Renal cortical epithelial cell (primary cell): ENCODE data around the gene IRF3. TPM values are rescaled to one million over a fixed set of nuclear protein-coding genes. Genes with fewer than 3 reads are reported as not detected.

Experiments
- DNase-seq: peaks from one replicate; pipeline ENCODE4 v3.0.0-alpha.2; 2011; ENCODE audit warnings: low read depth
- total RNA-seq: library from RNA; depleted of rRNA; stranded (reverse); fragments of >200 nt; gene quantifications from 2 replicates; pipeline ENCODE4 v1.2.3, GENCODE V29; 2014

IRF3 gene
- total RNA-seq, 1 donor from 2014 or later, result 68.4 TPM

DNA sequence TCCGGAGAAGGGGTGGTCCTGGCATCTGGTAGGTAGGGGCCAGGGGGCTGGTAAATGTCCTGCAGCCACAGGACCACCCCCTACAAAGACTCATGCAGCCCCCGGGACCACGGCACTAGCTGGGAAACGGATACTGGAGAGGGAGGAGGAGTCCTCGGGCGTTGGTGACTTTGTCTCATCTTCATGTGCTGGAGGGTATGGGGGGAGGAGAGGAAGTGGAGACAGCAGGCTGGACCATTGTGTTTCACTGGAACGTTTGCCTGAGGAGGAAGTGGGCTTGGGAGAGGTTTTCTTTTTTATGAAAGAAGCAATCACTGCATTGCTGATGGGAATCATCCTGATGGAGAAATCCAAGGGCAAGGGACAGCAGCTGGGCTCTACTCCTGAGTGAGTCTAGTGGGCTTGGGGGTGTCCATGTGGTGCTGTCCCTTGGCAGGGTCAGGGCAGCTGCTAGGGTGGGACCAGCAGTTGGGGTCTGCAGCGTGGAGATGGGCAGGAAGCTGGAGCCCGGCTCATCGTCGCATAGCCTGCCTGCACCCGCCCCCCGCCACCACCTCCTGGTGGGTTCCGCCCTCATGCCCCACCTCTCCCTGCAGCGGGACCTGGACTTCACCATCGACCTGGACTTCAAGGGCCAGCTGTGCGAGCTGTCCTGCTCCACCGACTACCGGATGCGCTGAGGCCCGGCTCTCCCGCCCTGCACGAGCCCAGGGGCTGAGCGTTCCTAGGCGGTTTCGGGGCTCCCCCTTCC, 22.1 kb upstream of the IRF3 start:
- DNase-seq, result no peak

- no peak for DNase-seq
Measured at GRCh38 chr19:49687150-49687549, 21.5 kb upstream of the IRF3 start.

DNA sequence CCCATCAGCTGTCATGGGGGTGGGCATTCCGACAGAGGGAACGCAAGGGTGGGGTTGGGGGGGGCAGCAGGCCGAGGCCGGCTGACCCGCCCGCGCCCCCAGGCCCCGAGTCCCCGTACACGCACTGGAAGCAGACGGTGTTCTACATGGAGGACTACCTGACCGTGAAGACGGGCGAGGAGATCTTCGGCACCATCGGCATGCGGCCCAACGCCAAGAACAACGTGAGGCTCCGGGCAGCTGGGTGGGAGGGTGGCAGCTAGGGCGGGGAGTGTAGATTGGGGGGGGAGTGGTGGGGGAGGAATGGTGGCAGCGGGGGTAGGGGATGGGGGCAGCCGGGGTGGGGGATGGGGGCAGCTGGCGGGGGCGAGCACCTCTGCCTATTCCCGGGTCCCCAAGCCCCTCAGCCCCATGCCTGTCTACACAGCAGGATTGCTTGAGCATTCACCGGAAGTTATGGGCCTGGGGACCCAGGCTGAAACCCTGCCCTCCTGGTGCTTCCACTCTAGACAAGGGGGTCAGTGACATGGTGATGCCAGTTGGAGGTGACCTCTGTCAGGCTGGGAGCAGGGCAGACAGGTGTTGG, 20.9 kb upstream of the IRF3 start:
- no peak for DNase-seq

- no peak for DNase-seq
Measured at GRCh38 chr19:49685845-49686332, 20.2 kb upstream of the IRF3 start.

- no peak for DNase-seq
Measured at GRCh38 chr19:49684983-49685553, 19.4 kb upstream of the IRF3 start.

GRCh38 chr19:49684251-49684982, 18.8 kb upstream of the IRF3 start:
- no peak for DNase-seq

- DNase-seq, result no peak
Measured at GRCh38 chr19:49683814-49684250, 18.2 kb upstream of the IRF3 start.

DNA sequence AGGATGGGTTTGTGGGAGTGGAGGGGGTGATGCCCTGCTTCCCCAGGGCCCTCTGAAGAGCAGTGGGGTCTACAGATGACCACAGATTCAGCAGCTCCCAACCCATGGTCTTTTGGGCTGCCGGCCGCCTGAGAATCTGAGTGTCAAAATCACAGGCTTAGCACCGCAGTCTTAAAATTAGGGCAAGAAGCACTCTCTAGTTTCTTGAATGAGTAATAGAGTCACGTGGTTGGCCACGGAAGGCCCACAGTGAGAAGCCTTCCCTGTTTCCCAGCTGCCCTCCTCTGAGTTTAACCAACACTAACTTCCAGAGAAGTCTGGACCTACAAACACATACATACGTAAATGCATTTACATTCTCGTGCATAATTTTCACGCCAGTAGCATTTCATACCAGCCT, 16.6 kb upstream of the IRF3 start:
- no peak for DNase-seq

GRCh38 chr19:49681830-49682229, 16.2 kb upstream of the IRF3 start:
- no peak for DNase-seq

DNA sequence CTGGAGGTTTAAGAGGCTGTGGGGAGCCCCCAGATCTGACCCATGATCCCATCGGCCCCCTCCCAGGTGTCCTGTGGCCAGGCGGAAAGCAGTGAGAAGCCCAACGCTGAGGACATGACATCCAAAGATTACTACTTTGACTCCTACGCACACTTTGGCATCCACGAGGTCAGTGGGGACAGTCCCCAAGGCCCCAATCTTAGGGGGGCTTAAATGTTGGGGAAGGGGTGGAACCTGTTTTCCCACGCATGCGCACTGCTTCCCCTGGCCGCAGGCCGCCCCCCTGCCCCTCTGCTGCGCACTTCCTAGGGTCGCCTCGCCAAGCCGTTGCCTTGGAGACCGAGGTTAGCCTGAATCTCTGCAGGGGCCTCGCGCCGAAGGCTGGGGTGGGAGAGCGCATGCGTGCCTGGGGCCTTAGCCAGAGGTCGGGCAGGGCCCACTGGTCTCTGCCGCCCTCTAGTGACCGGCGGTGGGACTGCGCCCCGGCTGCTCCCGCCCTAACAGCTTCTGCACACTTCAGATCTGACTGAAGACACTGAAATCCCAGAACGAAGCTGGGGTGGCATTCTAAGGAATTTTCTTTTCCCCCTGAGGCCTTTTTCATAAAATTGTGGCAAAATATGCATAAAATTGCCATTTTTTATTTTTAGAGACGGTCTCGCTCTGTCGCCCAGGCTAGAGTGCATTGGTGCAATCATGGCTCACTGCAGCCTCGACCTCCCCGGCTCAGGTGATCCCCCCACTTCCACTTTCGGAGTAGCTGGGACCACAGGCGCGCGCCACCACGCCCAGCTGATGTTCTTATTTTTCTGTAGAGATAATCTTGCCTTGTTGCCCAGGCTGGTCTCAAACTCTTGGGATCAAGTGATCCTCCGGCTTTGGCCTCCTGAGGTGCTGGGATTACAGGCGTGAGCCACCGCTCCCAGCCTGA, 15.0 kb upstream of the IRF3 start:
- DNase-seq, result peak; percentile 64

DNA sequence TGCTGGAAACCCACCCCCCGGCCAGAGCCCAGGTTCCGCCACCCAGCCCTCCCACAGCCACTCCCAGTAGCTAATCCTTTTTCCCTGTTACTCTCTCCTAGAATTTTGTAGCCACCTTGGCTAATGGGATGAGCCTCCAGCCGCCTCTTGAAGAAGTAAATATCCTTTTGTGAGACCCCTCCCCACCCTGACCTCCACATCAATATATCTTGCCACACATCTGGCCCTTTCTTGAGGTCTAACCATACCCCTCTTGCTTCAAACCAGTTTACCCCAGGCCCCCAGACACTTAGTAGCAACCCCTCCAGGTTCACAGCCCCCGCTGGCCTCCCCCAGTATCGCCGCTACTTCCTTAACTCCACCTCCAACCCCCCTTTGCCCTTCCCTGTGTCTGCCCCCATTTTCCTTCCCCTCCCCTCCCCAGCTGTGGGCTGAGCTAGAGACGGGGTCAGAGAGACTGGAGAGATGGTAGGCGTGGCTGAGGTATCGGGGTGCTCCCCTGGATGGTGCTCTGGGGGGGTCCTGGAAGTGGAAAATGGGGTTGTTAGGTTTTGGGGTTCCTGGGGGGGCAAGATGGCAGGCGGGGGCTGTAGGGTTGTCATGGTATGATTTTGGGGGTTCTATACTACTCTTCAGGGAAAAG, 14.2 kb upstream of the IRF3 start:
- no peak for DNase-seq

DNA sequence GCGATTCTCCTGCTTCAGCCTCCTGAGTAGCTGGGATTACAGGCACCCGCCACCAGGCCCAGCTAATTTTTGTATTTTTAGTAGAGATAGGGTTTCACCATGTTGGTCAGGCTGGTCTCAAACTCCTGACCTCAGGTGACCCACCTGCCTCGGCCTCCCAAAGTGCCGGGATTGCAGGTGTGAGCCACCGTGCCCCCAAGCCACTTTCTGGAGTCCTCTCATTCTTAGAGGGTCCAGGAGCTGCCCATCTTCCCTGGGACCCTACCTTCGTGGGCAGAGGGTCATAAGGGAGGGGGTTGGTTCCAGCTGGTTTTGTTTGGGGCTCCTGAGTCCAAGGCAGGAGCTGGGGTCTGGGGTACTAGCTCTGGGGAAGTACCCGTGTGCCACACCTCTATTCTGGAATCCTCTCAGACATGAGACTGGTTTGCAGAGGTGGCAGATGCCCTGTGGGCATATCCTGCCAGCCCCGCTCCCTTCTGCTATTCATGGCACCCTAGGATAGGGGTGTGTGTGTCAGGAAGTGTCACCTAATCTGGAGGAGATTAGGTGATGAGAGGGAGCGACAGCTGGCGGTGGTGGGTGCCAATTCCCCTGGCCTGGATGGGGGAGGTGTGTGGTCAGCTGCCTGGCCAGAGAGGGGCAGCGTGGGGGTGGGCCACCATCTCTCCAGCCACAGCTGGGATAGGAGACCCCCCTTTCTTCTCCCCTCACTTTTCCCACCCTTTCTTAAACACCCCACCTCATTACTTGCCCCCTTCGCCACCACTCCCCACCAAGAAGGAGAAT, 13.5 kb upstream of the IRF3 start:
- no peak for DNase-seq

GRCh38 chr19:49677901-49678674, 12.4 kb upstream of the IRF3 start:
- DNase-seq, result peak; percentile 68

DNA sequence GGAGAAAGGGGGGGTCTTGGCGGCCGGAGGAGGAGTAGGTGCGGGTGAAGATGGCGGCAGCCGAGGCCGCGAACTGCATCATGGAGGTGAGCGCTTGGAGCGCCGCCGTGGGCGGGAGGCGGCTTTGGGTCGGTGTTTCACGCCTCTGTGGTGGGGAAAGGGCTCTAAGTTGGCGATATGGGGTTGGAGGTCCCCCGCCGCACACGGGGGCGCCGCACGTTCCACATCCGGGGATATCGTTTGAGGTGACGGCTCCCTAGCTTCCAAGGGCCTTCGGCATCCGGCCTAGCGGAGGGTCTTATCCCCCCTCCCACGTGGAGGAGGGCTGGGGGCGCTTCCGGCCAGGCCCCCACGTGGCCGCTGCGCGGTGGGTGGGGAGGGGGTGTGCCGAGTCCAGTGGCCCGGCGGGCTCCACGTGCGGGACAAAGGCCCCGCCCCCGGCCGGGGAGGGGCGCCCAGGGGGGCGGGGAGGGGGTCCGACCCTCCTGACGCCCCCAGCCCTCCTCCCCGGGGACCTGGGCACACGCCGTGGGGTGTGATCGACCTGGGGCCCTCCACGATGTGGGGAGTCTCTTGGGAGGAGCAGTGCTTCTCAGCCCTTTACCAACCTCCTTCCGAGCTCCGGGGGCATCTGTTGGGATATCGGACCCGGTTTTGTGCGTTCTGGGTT, 11.7 kb upstream of the IRF3 start, which contains the start of gene PRMT1:
Gene PRMT1, plus strand, starts transcription at position 41 of the 670 bp plus-strand sequence. Its CDS starts 10 bp downstream, at position 51.
- DNase-seq, result no peak

DNA sequence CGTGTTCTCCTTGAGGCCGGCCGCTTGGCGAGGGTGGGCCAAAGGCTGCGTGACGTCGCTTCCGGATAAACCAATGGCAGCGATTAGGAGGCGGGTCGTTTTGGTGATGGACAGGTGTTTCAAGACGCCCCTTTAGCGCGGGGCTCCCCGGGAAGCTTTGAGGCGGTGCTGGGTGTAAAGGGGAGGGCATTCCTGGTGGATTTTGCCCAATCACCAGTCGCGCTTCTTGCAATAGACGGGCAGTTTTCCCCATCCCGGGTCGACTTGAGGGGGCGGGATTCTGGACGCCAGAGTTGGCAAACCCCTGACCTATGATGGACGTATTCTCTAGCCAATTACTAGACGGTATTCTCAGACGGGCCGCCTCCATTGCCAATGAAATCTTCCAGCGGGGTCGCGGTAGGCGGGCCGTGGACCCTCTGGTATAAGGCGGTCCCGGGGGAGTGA, 11.2 kb upstream of the IRF3 start:
- DNase-seq, result peak; percentile 99

DNA sequence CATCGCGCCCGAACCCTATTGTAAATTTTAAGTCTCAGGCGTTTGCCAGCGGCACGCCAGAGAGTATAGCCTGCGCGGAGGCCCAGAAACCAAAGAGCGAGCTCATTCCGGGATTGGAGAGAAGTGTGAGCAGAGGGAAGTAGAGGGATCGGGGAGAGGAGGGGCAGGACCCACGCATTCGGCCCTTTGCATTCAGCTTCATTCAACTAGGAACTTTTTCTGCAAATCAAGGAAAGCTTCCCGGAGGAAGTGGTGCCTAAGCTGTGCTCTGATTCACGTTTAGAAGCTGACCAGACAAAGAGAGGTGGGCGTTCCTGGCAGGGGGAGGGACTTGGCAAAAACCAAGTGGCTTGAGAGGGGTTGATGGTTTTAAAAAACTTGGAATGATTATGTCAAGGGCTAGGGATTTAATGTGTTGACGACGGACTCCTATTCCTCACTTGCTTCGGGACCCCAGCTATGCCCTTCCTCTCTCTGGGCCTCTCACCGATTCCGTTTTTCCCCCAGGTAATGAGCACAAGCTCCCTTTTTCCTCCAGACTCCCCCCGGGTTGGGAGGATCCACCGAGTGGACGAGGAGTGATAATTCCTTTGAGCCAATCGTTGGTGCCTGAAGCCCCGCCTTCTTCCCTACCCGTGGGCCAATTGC, 10.6 kb upstream of the IRF3 start:
- peak; percentile 93 for DNase-seq

DNA sequence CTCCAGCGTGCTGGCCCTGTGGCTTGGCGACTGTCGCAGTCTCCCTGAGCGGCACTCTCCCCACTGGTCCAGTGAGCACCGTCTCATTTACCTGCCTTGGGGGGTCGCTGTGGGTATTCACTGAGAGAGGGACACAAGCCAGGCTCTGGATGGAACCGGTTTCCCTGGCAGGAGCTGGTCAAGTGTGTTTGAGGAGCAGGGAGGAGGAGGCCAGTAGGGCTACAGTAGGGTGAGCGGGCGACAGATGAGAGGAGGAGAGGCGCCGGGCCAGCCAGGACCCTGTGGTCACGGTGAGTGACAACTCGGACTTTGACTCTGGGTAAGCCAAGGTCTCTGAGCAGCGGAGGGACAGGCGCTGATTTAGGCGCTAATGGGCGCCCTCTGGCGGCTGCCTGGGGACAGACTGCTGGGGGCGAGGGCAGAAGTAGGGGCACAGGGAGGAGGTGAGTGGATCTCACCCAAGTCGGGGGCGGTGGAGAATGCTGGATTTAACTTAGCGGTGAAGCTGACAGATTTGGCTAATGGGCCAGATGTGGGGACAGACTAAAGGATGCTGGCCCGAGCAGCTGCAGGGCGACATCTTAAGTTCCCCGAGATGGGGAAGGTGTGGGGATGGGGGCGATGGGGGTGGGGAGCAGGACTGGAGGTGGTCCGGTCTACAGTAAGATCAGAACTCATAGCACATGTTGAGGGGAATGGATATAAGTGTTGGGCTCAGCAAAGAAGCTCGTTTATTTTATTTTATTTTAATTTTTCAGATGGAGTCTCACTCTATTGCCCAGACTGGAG, 6.7 kb upstream of the IRF3 start:
- peak; percentile 54 for DNase-seq
